BLaER1 (cell line): ENCODE data around the gene COX6A2.

Experiments
- H3K27ac ChIP-seq: shearing (Covaris generic); formaldehyde crosslinking; 2 replicates; pipeline ENCODE4 v1.8.1; 2022
- H3K27me3 ChIP-seq: shearing (Covaris generic); formaldehyde crosslinking; 2 replicates; pipeline ENCODE4 v1.8.1; 2022
- H3K36me3 ChIP-seq: shearing (Covaris generic); formaldehyde crosslinking; 2 replicates; pipeline ENCODE4 v1.8.1; 2022
- H3K4me1 ChIP-seq: shearing (Covaris generic); formaldehyde crosslinking; 2 replicates; pipeline ENCODE4 v1.8.1; 2022
- H3K4me2 ChIP-seq: shearing (Covaris generic); formaldehyde crosslinking; 2 replicates; pipeline ENCODE4 v1.8.1; 2022
- H3K4me3 ChIP-seq: shearing (Covaris generic); formaldehyde crosslinking; 2 replicates; pipeline ENCODE4 v1.8.1; 2022
- H3K9ac ChIP-seq: shearing (Covaris generic); formaldehyde crosslinking; 2 replicates; pipeline ENCODE4 v1.8.1; 2022
- H3K9me3 ChIP-seq: shearing (Covaris generic); formaldehyde crosslinking; 2 replicates; pipeline ENCODE4 v1.8.1; 2022
- H4K20me1 ChIP-seq: shearing (Covaris generic); formaldehyde crosslinking; 2 replicates; pipeline ENCODE4 v1.8.1; 2022
- Cebpa-rat ChIP-seq: shearing (Covaris generic); IDR thresholded peaks from 2 replicates; pipeline ENCODE4 v1.8.1; 2022

COX6A2 gene

GRCh38 chr16:31461921-31462804 is 34.0 kb upstream of the COX6A2 start:
- no peak for TF ChIP-seq Cebpa-rat
- Histone ChIP-seq H3K9ac (no peak overlapping the region), H3K4me2 (no peak overlapping the region), H4K20me1 (peaks cover 13% of the 10 kb centered on the region), H3K9me3 (no peaks in the 10 kb centered on the region), H3K36me3 (peaks cover 35% of the 10 kb centered on the region), H3K27me3 (no peaks in the 10 kb centered on the region), H3K4me1 (peaks cover 72% of the 10 kb centered on the region), H3K4me3 (no peak overlapping the region), H3K27ac (peak overlapping the region; percentile 38)

- H3K27me3 ChIP-seq = no peaks in the 10 kb centered on the region
- no peak for TF ChIP-seq Cebpa-rat
- H3K4me2 ChIP-seq = no peak overlapping the region
- H3K36me3 ChIP-seq = peaks cover 40% of the 10 kb centered on the region
- H3K4me3 ChIP-seq = no peak overlapping the region
- no peak overlapping the region for H3K9ac ChIP-seq
- peaks cover 72% of the 10 kb centered on the region for H3K4me1 ChIP-seq
- H3K9me3 ChIP-seq = no peaks in the 10 kb centered on the region
- no peak overlapping the region for H3K27ac ChIP-seq
- H4K20me1 ChIP-seq = peaks cover 21% of the 10 kb centered on the region
These were observed 33.2 kb upstream of the COX6A2 start for GRCh38 chr16:31461201-31461920.

GRCh38 chr16:31460582-31461002 is 32.4 kb upstream of the COX6A2 start:
- Histone ChIP-seq H3K4me2 (peak overlapping the region; percentile 90), H3K4me1 (peaks cover 72% of the 10 kb centered on the region), H3K27ac (no peak overlapping the region), H3K9me3 (no peaks in the 10 kb centered on the region), H3K27me3 (no peaks in the 10 kb centered on the region), H3K36me3 (peaks cover 40% of the 10 kb centered on the region), H3K4me3 (peak overlapping the region; percentile 82), H3K9ac (no peak overlapping the region), H4K20me1 (peaks cover 29% of the 10 kb centered on the region)
- TF ChIP-seq Cebpa-rat = no peak

- peaks cover 72% of the 10 kb centered on the region for H3K4me1 ChIP-seq
- no peaks in the 10 kb centered on the region for H3K27me3 ChIP-seq
- peak overlapping the region; percentile 97 for H3K9ac ChIP-seq
- H3K27ac ChIP-seq = peak overlapping the region; percentile 99
- H3K4me3 ChIP-seq = peak overlapping the region; percentile 82
- H3K4me2 ChIP-seq = peak overlapping the region; percentile 90
- peaks cover 44% of the 10 kb centered on the region for H3K36me3 ChIP-seq
- no peak for TF ChIP-seq Cebpa-rat
- no peaks in the 10 kb centered on the region for H3K9me3 ChIP-seq
- H4K20me1 ChIP-seq = peaks cover 36% of the 10 kb centered on the region
These were observed 31.8 kb upstream of the COX6A2 start for GRCh38 chr16:31459687-31460581.

- 0 out of 2 replicates have a peak, but pooled peaks have one; percentile 8 for TF ChIP-seq Cebpa-rat
- Histone ChIP-seq H3K4me1 (peaks cover 65% of the 10 kb centered on the region), H3K4me3 (peak within 1 kb of the TSS; percentile 82), H4K20me1 (peaks cover 44% of the 10 kb centered on the region), H3K9ac (peak within 1 kb of the TSS; percentile 97), H3K9me3 (no peaks in the 10 kb centered on the region), H3K27me3 (no peaks in the 10 kb centered on the region), H3K36me3 (peaks cover 36% of the 10 kb centered on the region), H3K27ac (peak within 1 kb of the TSS; percentile 99), H3K4me2 (peak within 1 kb of the TSS; percentile 97)
These were observed 30.9 kb upstream of the COX6A2 start, which contains the start of gene ARMC5 for GRCh38 chr16:31458844-31459686. Gene ARMC5 (plus strand): TSS chr16:31459501. CDS start chr16:31459525, 24 bp downstream.

- Histone ChIP-seq H3K9me3 (no peaks in the 10 kb centered on the region), H4K20me1 (peaks cover 52% of the 10 kb centered on the region), H3K36me3 (peaks cover 31% of the 10 kb centered on the region), H3K9ac (peak overlapping the region; percentile 97), H3K4me3 (peak overlapping the region; percentile 82), H3K4me2 (peak overlapping the region; percentile 97), H3K27ac (peak overlapping the region; percentile 99), H3K27me3 (no peaks in the 10 kb centered on the region), H3K4me1 (peaks cover 57% of the 10 kb centered on the region)
- no peak for TF ChIP-seq Cebpa-rat
These were observed 30.1 kb upstream of the COX6A2 start for GRCh38 chr16:31458073-31458843.

GRCh38 chr16:31456988-31457360 is 28.8 kb upstream of the COX6A2 start:
- H3K4me1 ChIP-seq = peaks cover 62% of the 10 kb centered on the region
- peaks cover 19% of the 10 kb centered on the region for H3K36me3 ChIP-seq
- TF ChIP-seq Cebpa-rat = no peak
- H4K20me1 ChIP-seq = peaks cover 64% of the 10 kb centered on the region
- H3K9ac ChIP-seq = peak overlapping the region; percentile 22; the same call in 1 of the 2 replicates
- no peaks in the 10 kb centered on the region for H3K9me3 ChIP-seq
- H3K27me3 ChIP-seq = no peaks in the 10 kb centered on the region
- no peak overlapping the region for H3K27ac ChIP-seq
- H3K4me2 ChIP-seq = peak overlapping the region; percentile 97
- peak overlapping the region; percentile 82 for H3K4me3 ChIP-seq
